HEK293 (cell line): ENCODE measurements around the gene SPAST.

ENCODE experiments used
- CTCF ChIP-seq: fragments of 450-650 bp; formaldehyde crosslinking; IDR thresholded peaks from 2 replicates; pipeline ENCODE4 v1.5.1; 2016; ENCODE audit warnings: missing biosample characterization, missing genetic modification characterization
- YY1 ChIP-seq: fragments of 450-650 bp; formaldehyde crosslinking; IDR thresholded peaks from 2 replicates; pipeline ENCODE4 v1.5.1; 2018; ENCODE audit warnings: missing biosample characterization, missing genetic modification characterization
- ZNF26 ChIP-seq: fragments of 450-650 bp; formaldehyde crosslinking; IDR thresholded peaks from 2 replicates; pipeline ENCODE4 v1.5.1; 2016; ENCODE audit warnings: missing biosample characterization, missing genetic modification characterization
- ZNF416 ChIP-seq: fragments of 450-650 bp; formaldehyde crosslinking; IDR thresholded peaks from 2 replicates; pipeline ENCODE4 v1.5.1; 2016; ENCODE audit warnings: missing biosample characterization, missing genetic modification characterization
- ZNF580 ChIP-seq: fragments of 450-650 bp; formaldehyde crosslinking; IDR thresholded peaks from 2 replicates; pipeline ENCODE4 v1.5.1; 2016; ENCODE audit warnings: missing biosample characterization, missing genetic modification characterization
- ZNF629 ChIP-seq: fragments of 450-650 bp; formaldehyde crosslinking; IDR thresholded peaks from 2 replicates; pipeline ENCODE4 v1.5.1; 2017; ENCODE audit warnings: missing biosample characterization, missing genetic modification characterization
- ZNF792 ChIP-seq: fragments of 450-650 bp; formaldehyde crosslinking; IDR thresholded peaks from 2 replicates; pipeline ENCODE4 v1.5.1; 2016; ENCODE audit warnings: missing biosample characterization, missing genetic modification characterization
- ZNF843 ChIP-seq: fragments of 450-650 bp; formaldehyde crosslinking; IDR thresholded peaks from 2 replicates; pipeline ENCODE4 v1.5.1; 2016; ENCODE audit warnings: missing biosample characterization, missing genetic modification characterization

GRCh38 chr2:32061973-32062861 lies 1.1 kb upstream of the SPAST start:
- TF ChIP-seq ZNF26 (tag by site-specific recombination) (no peak), CTCF (tag by site-specific recombination) (no peak), ZNF580 (no peak), YY1 (tag by site-specific recombination) (no peak), ZNF792 (no peak), ZNF629 (no peak), ZNF843 (tag by site-specific recombination) (no peak), ZNF416 (tag by site-specific recombination) (no peak)
